ENCODE data around the gene RIC1.

The RIC1 gene

DNA sequence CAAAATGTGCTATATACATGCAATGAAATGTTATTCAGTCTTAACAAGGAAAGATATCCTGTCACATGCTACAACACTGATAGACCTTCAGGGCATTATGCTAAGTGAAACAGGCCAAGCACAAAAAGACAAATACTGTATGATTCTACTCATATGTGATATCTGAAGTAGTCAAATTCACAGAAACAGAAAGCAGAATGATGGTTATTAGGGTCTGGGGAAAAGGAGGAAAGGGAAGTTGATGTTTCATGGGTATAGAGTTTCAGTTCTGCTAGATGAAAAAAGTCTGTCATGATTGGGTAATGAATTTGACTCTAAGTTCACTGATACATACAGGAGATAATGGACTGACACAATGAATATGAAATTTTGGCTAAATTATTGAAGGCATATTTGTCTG is 11.2 kb upstream of the RIC1 start:
- TF ChIP-seq REST (IDR thresholded peaks at IDR 0.05; ENCODE audit: insufficient read depth in 1 of 2, low read depth in 2 of 2, low read length in 2 of 2) (no peak), SIN3A (IDR thresholded peaks at IDR 0.05; ENCODE audit: borderline replicate concordance, insufficient read depth, low read length) (no peak), FOXP2 (optimal IDR thresholded peaks at IDR 0.05; ENCODE audit: borderline replicate concordance, extremely low read depth, extremely low read length, insufficient read depth) (no peak), POLR2AphosphoS5 (IDR thresholded peaks at IDR 0.05; ENCODE audit: low read depth, low read length) (no peak), TAF1 (IDR thresholded peaks at IDR 0.05; ENCODE audit: borderline replicate concordance, insufficient read depth, low read length) (no peak)

- TF ChIP-seq SIN3A (IDR thresholded peaks at IDR 0.05; ENCODE audit: borderline replicate concordance, insufficient read depth, low read length) (no peak), TAF1 (IDR thresholded peaks at IDR 0.05; ENCODE audit: borderline replicate concordance, insufficient read depth, low read length) (no peak), FOXP2 (optimal IDR thresholded peaks at IDR 0.05; ENCODE audit: borderline replicate concordance, extremely low read depth, extremely low read length, insufficient read depth) (no peak), POLR2AphosphoS5 (IDR thresholded peaks at IDR 0.05; ENCODE audit: low read depth, low read length) (no peak), REST (IDR thresholded peaks at IDR 0.05; ENCODE audit: insufficient read depth in 1 of 2, low read depth in 2 of 2, low read length in 2 of 2) (no peak)
Observed at GRCh38 chr9:5620494-5620893, 8.4 kb upstream of the RIC1 start.

GRCh38 chr9:5621327-5621726 is 7.6 kb upstream of the RIC1 start:
- TF ChIP-seq POLR2AphosphoS5 (IDR thresholded peaks at IDR 0.05; ENCODE audit: low read depth, low read length) = no peak

GRCh38 chr9:5622016-5622415 is 6.9 kb upstream of the RIC1 start:
- TF ChIP-seq FOXP2 (optimal IDR thresholded peaks at IDR 0.05; ENCODE audit: borderline replicate concordance, extremely low read depth, extremely low read length, insufficient read depth) (no peak), TAF1 (IDR thresholded peaks at IDR 0.05; ENCODE audit: borderline replicate concordance, insufficient read depth, low read length) (no peak), POLR2AphosphoS5 (IDR thresholded peaks at IDR 0.05; ENCODE audit: low read depth, low read length) (no peak), REST (IDR thresholded peaks at IDR 0.05; ENCODE audit: insufficient read depth in 1 of 2, low read depth in 2 of 2, low read length in 2 of 2) (no peak), SIN3A (IDR thresholded peaks at IDR 0.05; ENCODE audit: borderline replicate concordance, insufficient read depth, low read length) (no peak)

DNA sequence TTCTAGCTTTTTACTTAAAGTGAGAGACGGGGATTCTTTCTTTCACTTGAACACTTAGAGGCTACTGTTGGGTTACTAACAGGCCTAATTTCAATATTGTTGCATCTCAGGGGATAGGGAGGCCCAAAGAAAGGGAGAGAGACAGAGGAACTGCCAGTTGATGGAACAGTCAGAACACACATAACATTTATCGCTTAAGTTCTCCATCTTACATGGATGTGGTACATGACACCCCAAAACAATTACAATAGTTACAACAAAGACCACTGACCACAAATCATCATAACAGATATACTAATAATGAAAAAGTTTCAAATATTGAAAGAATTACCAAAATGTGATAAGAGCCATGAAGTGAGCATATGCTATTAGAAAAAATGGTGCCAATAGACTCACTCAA is 4.3 kb upstream of the RIC1 start:
- no peak for TF ChIP-seq FOXP2 (optimal IDR thresholded peaks at IDR 0.05; ENCODE audit: borderline replicate concordance, extremely low read depth, extremely low read length, insufficient read depth)
- no peak for TF ChIP-seq SIN3A (IDR thresholded peaks at IDR 0.05; ENCODE audit: borderline replicate concordance, insufficient read depth, low read length)
- TF ChIP-seq POLR2AphosphoS5 (IDR thresholded peaks at IDR 0.05; ENCODE audit: low read depth, low read length) = no peak
- TF ChIP-seq REST (IDR thresholded peaks at IDR 0.05; ENCODE audit: insufficient read depth in 1 of 2, low read depth in 2 of 2, low read length in 2 of 2) = no peak
- TF ChIP-seq TAF1 (IDR thresholded peaks at IDR 0.05; ENCODE audit: borderline replicate concordance, insufficient read depth, low read length) = no peak

Measured in PFSK-1 (cell line).